Amniotic stem cell (primary cell): ENCODE measurements around the gene WDR90.
A peak's percentile ranks its signal among the peaks of the same experiment; 100 is the strongest.

ENCODE experiments used
- DNase-seq: peaks from one replicate; lab custom pipeline; 2025; lab: John Stamatoyannopoulos, UW

The WDR90 gene

DNA sequence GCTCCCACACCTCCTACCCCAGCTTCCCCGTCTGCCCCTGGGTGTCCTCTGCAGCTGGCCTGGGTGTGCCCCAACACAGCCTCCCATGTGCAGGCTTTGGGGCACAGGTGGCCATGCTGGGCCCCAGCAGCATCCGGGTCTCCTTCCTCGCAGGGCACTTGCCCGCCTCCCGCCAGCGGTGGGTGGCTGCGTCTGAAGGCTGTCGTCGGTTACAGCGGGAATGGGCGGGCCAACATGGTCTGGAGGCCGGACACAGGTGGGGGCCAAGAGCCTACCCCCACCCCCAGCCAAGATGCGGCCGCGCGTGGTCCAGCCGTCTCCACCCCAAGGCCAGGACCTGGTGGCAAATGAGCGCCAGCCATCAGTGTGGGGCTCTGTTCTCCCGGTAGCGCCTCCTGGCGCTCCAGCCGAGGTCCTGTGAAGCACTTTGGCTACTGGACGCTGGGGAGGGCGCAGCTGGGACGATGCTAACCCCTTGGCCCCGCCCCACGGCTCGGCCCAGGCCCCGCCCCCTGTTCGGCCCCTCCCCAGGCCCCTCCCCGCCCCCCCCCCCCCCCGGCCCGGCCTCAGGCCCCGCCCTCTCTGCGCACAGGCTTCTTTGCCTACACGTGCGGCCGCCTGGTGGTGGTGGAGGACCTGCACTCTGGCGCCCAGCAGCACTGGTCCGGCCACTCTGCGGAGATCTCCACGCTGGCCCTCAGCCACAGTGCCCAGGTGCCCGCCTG is 11.5 kb downstream of the WDR90 start:
- DNase-seq = no peak

DNA sequence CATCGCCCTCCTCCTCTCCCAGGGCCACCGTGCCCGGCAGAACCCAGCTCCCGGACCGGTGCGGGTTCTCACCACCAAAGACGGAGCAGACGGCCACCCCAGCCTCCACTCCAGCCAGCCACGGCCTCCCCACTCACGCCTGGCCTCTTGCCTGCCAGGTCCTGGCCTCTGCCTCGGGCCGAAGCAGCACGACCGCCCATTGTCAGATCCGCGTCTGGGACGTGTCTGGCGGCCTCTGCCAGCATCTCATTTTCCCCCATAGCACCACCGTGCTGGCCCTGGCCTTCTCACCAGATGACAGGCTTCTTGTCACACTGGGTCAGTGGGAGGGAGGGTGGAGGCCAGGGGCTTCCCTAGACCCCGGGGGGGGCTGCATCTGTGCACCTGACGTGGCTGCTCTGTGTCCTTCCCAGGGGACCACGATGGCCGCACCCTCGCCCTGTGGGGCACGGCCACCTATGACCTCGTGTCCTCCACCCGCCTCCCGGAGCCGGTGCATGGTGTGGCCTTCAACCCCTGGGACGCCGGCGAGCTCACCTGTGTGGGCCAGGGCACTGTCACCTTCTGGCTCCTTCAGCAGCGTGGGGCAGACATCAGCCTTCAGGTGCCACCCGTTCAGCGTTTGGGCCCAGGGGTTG is 12.1 kb downstream of the WDR90 start:
- no peak for DNase-seq

DNA sequence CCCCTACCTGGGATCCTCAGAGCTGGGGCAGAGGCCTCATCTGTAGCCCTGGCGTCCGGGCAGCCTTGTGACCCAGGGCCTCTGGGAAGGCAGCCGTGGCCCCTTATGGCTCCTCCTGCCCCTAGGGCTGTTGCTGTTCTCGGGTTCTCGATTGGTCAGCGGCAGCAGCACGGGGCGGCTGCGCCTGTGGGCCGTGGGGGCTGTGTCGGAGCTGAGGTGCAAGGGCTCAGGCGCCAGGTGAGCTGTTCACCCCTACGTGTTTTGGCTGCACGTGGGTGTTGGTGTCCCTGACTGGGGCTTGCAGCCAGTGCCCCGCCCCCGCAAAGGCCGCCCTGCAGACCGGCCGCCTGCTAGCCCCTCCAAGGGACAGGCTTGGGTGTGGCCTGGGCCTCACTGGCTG is 12.9 kb downstream of the WDR90 start:
- no peak for DNase-seq

DNA sequence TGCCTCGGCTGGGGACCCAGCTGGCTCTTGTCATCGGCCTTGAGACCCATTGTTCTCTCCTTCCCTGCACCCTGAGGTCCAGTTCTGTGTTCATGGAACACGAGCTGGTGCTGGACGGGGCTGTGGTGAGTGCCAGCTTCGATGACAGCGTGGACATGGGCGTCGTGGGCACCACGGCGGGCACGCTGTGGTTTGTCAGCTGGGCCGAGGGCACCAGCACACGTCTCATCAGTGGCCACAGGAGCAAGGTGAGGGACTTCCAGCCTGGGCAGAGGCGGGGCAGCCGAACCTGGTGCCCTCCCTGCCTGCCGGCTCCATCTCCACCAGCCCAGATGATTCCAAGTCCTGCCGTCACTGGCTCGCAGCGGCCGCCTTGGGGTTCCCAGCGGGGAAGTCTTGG is 13.4 kb downstream of the WDR90 start:
- DNase-seq = no peak

DNA sequence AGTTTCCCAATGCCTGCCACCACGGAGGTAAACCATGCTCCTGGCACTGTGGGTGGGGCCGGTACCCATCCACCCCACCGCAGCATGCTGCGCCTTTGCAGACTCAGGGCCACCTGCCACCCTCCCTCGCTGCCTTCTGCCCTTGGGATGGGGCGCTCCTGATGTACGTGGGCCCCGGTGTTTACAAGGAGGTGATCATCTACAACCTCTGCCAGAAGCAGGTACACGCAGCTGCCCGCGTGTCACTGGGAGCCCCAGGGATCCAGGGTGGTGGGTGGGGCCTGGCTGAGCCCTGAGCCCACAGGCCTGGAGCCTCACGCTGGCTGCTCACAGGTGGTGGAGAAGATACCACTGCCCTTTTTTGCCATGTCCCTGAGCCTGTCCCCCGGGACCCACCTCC is 17.4 kb downstream of the WDR90 start:
- DNase-seq = no peak

DNA sequence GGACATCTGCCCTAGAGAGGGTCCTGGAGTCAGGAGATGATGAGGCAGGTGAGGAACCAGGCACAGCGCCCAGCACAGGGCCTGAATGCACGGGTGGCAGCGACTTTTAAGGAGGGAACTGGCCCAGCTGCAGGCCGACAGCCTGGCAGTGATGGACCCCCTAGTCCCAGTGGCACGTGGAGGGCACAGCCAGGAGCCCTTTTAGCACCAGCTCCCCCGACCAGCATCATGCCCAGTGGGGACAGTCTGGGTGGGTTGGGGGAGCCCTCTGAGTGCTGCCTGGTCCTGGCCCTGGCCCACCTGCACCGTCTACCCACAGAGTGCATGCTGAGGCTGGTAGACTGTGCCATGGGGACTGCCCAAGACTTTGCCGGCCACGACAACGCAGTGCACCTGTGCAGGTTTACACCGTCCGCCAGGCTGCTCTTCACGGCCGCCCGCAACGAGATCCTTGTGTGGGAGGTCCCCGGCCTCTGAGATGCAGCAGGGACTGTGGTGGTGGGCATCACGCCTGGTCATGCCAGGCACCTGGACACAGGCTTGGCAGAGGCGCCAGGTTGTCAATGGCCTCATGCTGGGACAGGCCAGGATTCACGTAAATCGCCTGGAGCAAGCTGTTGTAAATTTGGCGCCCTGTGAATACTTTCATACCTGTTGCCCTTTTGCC is 18.1 kb downstream of the WDR90 start:
- no peak for DNase-seq

DNA sequence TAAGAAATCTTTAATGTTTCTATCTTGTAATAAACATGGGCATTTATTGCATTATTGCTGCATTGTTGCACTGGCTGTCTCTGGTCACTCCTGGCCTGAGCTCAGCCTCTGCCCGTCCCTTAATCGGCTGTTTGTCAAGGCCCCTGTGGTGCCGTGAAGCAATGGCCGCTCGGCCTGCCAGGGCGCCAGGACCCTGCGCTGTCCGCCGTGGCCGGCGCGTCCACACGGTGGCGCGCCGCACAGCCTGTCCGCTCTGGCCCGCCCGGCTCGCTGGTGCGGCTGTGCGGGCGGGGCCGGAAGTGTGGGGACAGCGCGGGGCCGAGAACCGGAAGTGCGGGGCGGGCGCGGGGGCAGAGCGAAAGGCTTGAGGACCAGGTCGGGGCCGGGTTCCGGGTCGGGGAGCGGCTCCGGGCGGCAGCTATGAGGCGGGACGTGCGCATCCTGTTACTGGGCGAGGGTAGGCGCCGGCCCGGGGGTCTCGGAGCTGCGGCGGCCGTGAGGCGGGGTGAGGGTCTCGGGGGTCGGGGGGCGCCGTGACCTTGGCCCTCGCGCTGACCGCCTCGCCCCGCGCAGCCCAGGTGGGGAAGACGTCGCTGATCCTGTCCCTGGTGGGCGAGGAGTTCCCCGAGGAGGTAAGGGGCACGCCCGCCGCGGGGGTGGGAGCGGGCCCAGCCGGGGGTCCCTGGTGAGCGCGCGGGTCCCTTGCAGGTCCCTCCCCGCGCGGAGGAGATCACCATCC is 18.8 kb downstream of the WDR90 start, which contains the start of gene RHOT2:
TSS of gene RHOT2 (plus strand) at position 353 of the 739 bp plus-strand sequence. CDS start at position 421, 68 bp downstream.
- peak; percentile 79 for DNase-seq

DNA sequence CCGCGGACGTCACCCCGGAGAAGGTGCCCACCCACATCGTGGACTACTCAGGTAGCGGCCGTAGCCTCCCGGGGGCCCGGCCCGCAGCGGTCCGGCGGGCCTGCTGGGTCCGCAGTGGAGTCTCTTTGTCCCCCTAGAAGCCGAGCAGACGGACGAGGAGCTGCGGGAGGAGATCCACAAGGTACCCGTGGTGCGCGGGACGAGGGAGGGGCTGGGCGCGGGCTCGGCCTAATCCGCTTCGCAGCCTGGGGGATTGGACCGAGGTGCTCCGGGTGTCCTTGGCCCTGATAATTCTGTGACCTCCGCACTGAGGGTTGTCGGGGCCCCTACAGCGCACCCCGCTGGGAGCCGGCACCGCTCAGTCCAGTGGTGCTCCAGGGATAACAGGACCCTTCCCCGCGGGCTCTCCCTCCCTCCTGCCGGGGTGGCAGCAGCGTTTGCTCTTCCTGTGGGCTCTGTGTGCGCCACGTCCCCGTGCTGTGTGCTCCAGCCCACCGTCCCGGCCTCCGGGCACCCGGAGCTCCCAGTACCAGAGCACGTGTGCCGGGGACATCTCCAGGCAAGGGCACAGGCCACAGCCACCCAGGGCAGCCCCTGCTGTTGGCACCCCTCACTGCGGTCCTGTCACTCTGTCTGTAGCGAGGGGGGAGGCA is 19.5 kb downstream of the WDR90 start:
- no peak for DNase-seq

DNA sequence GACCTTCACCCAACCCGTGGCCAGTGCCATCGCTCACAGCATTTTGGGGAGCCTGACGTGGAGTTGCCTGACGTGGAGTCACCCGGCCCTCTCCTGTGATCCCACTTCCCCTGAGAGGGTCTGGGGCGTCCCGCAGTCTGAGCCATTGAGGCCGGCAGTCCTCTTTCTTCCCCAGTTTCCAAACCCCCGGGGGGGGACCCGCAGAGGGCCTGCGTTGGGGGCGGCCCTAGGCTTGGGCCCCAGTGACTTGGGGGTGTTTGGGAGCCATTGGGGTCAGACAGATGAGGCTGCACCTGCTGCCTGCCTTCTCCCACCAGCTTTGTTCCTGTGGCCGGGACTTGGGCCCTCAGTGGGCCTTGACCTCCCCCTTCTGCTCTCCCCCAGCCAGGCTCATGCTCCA is 20.5 kb downstream of the WDR90 start:
- no peak for DNase-seq

DNA sequence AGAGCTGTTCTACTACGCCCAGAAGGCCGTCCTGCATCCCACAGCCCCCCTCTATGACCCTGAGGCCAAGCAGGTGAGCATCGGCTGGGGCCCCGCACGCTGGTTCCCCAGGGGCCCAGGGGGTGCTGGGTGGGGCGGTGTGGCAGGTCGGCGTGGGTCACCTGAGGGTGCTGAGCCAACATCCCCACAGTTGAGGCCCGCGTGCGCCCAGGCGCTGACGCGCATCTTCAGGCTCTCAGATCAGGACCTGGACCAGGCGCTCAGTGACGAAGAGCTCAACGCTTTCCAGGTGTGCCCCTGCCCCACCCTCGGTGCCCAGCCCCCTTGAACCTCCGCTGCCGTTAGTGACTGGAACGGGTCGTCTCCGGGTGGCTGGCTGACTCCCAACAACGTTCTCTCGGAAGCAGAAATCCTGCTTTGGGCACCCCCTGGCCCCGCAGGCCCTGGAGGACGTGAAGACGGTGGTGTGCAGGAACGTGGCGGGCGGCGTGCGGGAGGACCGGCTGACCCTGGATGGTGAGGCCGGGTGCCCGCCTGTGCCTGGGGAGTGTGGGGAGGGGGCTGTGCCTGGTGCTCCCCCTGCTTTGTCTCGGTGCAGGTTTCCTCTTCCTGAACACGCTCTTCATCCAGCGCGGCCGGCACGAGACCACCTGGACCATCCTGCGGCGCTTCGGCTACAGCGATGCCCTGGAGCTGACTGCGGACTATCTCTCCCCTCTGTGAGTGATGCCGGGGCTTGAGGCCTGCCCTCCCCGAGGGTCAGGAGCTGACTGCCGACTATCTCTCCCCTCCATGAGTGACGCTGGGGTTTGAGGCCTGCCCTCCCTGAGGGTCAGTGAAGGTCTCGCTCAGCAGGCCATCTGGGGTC is 21.6 kb downstream of the WDR90 start:
- no peak for DNase-seq

DNA sequence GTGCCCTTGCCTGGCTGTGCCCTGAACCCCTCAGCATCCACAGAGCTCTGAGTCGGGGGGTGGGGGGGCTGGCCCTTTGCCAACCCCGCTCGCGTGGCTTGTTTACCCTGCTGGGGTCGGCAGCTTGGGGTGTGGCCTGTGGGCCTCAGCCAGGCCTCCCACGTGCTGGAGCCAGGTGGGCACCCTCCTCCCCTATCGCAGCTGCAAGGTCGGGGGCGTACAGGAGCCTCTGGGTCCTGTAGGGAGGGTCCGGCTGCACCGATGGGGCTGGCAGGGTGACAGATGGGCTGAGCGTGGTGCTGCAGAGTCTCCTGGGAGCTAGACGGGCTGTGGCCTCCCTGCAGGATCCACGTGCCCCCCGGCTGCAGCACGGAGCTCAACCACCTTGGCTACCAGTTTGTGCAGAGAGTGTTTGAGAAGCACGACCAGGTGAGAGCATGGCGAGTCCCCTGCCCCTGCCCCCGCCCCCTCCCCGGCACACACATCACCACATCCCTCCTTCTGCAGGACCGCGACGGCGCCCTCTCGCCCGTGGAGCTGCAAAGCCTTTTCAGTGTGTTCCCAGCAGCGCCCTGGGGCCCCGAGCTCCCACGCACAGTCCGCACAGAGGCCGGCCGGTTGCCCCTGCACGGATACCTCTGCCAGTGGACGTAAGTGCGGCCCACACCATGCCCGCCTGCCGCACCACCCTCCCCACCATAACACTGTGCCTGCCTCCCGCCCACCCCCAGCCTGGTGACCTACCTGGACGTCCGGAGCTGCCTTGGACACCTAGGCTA is 22.4 kb downstream of the WDR90 start:
- no peak for DNase-seq

DNA sequence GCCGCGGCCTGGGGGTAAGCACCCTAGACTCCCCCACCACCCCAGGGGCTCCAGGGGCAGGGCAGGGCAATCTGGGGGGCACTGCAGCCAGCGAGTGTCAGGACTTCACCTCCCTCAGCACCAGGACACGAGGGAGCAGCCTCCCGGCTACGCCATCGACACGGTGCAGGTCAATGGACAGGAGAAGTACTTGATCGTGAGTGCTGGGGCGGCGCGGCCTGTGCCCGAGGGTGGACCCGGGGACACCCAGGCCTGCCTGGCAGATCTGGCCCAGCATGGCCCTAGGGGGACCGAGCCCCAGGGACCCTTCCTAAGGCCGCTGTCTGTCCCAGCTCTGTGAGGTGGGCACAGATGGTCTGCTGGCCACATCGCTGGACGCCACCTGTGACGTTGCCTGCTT is 23.2 kb downstream of the WDR90 start:
- no peak for DNase-seq

DNA sequence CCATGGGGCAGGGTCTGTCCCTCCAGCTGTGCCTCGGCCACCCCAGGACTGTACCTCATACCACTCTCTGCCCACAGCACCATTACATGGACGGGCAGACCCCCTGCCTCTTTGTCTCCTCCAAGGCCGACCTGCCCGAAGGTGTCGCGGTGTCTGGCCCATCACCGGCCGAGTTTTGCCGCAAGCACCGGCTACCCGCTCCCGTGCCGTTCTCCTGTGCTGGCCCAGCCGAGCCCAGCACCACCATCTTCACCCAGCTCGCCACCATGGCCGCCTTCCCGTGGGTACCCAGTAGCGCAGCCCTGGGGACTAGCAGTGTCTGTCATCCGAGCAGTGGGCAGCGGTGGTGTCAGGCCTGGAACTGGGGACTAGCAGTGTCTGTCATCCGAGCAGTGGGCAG is 23.7 kb downstream of the WDR90 start:
- no peak for DNase-seq

DNA sequence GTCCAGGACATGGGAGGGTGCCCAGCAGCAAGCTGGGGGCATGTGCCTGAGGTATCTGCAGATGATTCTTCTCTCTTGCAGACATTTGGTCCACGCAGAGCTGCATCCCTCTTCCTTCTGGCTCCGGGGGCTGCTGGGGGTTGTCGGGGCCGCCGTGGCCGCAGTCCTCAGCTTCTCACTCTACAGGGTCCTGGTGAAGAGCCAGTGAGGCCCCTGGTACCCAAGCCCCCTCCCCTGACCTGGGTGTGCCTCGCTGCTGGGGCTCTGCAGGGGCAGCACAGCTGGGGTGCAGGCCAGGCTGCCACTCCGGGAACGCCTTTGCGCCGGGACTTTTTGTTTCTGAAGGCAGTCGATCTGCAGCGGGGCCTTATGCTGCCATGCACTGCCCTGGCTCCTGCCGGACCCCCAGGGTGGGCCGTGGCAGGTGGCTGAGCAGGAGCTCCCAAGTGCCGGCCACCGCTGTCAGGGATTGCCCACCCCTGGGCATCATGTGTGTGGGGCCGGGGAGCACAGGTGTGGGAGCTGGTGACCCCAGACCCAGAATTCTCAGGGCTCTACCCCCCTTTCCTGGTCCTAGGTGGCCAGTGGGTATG is 24.3 kb downstream of the WDR90 start:
- no peak for DNase-seq

DNA sequence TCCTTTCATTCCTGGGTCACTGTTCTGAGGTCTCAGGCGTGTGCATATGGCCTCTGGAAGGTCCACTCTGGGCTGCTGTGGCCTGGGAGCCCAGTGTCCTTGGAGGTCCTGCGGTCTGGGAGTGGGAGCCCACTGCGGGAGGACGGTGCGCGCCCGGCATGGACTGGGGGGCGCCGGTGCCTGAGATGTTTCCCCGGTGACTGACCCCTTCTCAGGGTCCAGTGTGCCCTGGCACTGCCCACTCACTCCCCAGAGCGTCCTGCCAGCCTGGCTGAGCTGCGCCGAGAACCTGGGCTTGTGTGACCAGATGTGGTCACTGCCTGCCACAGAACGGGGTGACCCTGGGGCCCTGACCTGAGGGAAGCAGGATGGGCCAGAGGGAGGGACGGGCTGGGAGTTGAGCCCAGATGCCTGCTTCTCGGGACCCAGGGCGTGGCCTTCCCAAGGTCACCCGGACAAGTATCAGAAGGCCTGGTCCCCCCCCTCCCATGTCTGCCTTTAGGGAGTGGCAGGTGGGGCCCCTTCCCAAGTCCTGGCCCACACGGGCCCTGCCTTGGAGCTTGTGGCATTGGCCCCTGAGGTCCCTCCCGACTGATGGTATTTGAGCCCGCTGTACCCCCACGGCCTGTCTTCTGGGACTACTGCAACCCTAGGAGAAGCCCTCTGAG is 25.2 kb downstream of the WDR90 start:
- DNase-seq = no peak

DNA sequence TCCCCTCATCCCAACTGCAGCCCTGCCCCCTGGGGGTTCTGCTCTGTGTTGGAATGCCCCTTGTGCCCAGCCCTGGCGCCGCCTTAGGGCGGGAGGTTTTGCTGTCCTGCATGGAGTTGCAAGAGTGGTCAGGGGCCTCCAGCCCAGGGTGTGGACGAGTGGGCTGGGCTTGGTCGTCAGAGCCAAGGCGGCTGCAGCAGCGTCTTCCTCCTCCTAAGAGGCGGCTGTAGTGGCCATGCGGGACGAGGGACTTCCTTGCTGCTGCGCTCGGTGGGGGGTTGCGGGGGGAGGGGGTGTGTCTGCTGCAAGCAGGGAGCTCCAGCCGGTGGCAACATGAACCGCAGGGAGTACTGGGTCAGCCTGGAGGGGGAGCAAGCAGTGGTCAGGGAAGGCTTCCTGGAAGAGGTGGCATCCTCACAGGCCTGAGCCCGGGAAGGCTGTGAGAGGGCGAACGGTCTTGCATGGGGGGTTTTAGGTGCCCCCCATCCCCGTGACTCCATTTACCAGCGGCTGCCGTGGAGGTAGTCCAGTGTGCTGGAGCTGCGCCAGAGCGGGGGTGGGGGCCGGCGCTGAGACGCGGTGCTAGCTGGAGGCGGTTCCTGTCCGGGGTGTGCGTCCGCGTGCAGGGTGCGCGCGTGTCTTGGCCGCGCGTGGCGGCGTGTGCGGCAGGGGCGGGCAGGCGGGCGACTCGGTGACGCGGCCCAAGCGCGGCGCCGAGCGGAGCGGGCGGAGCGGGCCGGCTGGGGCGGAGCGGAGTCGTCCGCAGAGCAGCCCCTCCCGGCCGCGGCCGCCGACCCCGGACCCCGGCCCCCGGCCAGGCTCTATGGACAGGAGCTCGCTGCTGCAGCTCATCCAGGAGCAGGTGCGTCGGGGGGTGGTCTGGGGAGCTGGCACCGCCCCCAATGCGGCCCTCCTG is 26.1 kb downstream of the WDR90 start, which contains the start of gene RHBDL1:
TSS of gene RHBDL1 (plus strand) at position 704 of the 916 bp plus-strand sequence. CDS start at position 824, 120 bp downstream.
- DNase-seq = no peak

DNA sequence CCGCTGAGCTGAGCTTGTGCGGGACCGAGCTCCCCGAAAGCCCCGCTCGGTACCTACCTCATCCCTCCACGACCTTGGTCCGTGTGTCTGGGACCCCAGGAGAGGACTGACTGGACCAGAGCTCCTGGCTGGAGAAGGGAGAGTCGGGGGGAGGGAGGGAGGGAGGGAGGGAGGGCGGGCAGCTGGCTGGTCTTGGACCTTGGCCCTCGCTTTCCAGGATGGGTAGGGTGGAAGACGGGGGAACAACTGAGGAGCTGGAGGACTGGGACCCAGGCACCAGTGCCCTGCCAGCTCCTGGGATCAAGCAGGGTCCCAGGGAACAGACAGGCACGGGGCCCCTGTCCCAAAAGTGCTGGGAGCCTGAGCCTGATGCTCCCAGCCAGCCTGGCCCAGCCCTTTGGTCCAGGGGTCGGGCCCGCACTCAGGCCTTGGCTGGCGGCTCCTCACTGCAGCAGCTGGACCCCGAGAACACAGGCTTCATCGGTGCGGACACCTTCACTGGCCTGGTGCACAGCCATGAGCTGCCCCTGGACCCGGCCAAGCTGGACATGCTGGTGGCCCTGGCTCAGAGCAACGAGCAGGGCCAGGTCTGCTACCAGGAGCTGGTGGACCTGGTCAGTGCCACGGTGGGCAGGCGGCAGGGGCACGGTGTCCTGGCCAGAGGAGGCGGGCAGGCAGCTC is 26.9 kb downstream of the WDR90 start:
- no peak for DNase-seq

DNA sequence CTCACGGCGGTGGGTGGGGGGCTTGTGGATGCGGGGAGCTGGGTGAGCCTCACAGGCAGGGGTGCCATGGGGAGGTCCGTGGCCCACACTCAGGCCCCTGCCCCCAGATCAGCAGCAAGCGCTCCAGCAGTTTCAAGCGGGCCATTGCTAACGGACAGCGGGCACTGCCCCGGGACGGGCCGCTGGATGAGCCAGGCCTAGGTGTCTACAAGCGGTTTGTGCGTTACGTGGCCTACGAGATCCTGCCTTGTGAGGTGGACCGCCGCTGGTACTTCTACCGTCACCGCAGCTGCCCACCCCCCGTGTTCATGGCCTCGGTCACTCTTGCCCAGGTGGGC is 27.4 kb downstream of the WDR90 start:
- DNase-seq = no peak
